GM12878 (cell line): ENCODE results near the gene UQCRFS1.

Experiments
- IKZF2 ChIP-seq, 2 experiments: fragments of 450-650 bp; IDR thresholded peaks; 2 replicates each; pipeline ENCODE4 v1.6.1; 2017; ENCODE audit warnings: mild to moderate bottlenecking in 2 of 2, moderate library complexity in 2 of 2
- KDM1A ChIP-seq: fragments of 200-600 bp; sonication (generic); IDR thresholded peaks from 2 replicates; pipeline ENCODE4 v1.6.1; 2016; ENCODE audit warnings: borderline replicate concordance
- TF ChIP-seq, protein P1 (sequence below), 3 experiments: IDR thresholded peaks in 2 of 3; conservative IDR thresholded peaks in 1 of 3; 2 replicates each; pipeline ENCODE4 v1.5.1; 2011; ENCODE audit warnings: low read depth in 3 of 3, low read length in 3 of 3, mild to moderate bottlenecking in 3 of 3, control low read depth in 2 of 3, moderate library complexity in 2 of 3, inconsistent platforms in 1 of 3, mixed read lengths in 1 of 3; ENCODE audit not compliant: control insufficient read depth in 2 of 3, insufficient read depth in 1 of 3; ENCODE audit errors: extremely low read depth in 1 of 3

DNA sequence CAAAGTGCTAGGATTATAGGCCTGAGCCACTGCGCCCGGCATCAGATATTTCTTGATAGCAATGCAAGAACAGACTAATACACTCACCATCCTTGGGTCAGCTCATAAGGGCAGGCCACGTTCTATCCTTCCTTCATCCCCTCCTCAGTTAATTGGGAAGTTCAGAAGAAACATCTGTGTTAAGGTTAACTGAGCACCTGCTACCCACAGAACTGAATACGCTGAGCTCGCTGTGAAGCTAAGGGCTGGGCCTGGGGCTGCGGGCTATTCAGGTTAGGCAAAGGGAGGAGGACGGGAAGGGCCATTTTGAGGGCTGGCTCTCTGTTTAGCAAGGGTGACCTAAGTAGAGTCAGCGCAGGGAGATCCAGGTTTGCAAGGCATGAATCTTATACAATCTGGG is 43.0 kb upstream of the UQCRFS1 start:
- TF ChIP-seq KDM1A (no peak), IKZF2 (IDR thresholded peaks at IDR 0.05) (no peak)
- TF ChIP-seq, protein P1, sequence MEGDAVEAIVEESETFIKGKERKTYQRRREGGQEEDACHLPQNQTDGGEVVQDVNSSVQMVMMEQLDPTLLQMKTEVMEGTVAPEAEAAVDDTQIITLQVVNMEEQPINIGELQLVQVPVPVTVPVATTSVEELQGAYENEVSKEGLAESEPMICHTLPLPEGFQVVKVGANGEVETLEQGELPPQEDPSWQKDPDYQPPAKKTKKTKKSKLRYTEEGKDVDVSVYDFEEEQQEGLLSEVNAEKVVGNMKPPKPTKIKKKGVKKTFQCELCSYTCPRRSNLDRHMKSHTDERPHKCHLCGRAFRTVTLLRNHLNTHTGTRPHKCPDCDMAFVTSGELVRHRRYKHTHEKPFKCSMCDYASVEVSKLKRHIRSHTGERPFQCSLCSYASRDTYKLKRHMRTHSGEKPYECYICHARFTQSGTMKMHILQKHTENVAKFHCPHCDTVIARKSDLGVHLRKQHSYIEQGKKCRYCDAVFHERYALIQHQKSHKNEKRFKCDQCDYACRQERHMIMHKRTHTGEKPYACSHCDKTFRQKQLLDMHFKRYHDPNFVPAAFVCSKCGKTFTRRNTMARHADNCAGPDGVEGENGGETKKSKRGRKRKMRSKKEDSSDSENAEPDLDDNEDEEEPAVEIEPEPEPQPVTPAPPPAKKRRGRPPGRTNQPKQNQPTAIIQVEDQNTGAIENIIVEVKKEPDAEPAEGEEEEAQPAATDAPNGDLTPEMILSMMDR (IDR thresholded peaks at IDR 0.05 in 2 of 3, conservative IDR thresholded peaks at IDR 0.05 in 1 of 3; ENCODE audit: control insufficient read depth in 2 of 3, extremely low read depth in 1 of 3, insufficient read depth in 1 of 3, low read depth in 3 of 3, low read length in 3 of 3) = no peak
